Keratinocyte (primary cell): ENCODE measurements around the gene CYP4Z1. TPM values are rescaled to one million over a fixed set of nuclear protein-coding genes. Genes with fewer than 3 reads are reported as not detected.
A peak's percentile ranks its signal among the peaks of the same experiment; 100 is the strongest.
"Not testable (repeated sequence)": the region's sequence is repeated elsewhere in the genome, so short reads cannot be mapped to it uniquely, and the experiment has no call there.

ENCODE experiments used
- DNase-seq: peaks from one replicate; pipeline ENCODE4 v3.0.0-alpha.2; 2011; ENCODE audit warnings: low read depth, missing footprints, low spot score
- FAIRE-seq: peaks from 2 replicates; lab custom pipeline; 2011; peaks lifted over from hg19 to GRCh38; lab: Jason Lieb, UNC
- H2AFZ ChIP-seq: 2 replicates; pipeline ENCODE4 v1.6.0; 2012; ENCODE audit warnings: low read length, control low read depth, inconsistent platforms; ENCODE audit not compliant: control insufficient read depth
- H3K27ac ChIP-seq: 2 replicates; pipeline ENCODE4 v1.5.1; 2011; ENCODE audit warnings: low read length; ENCODE audit not compliant: control insufficient read depth, insufficient read depth
- H3K27me3 ChIP-seq: 3 replicates; pipeline ENCODE4 v1.6.0; 2011; ENCODE audit warnings: low read length; ENCODE audit not compliant: control insufficient read depth, insufficient read depth; ENCODE audit errors: extremely low read depth
- H3K36me3 ChIP-seq, 2 experiments: 2 replicates in 1 of 2; 3 replicates in 1 of 2; pipeline ENCODE4 v1.5.1; 2011; ENCODE audit warnings: low read length in 2 of 2, mild to moderate bottlenecking in 1 of 2; ENCODE audit not compliant: control insufficient read depth in 2 of 2, insufficient read depth in 2 of 2; ENCODE audit errors: extremely low read depth in 1 of 2
- H3K4me1 ChIP-seq: 3 replicates; pipeline ENCODE4 v1.5.1; 2011; ENCODE audit warnings: low read length; ENCODE audit not compliant: control insufficient read depth, insufficient read depth; ENCODE audit errors: extremely low read depth
- H3K4me2 ChIP-seq: 3 replicates; pipeline ENCODE4 v1.6.0; 2011; ENCODE audit warnings: low read depth, low read length; ENCODE audit not compliant: control insufficient read depth, insufficient read depth; ENCODE audit errors: extremely low read depth
- H3K4me3 ChIP-seq, 3 experiments: fragments of 200-600 bp in 1 of 3; sonication (generic) in 1 of 3; 2 replicates in 2 of 3; 3 replicates in 1 of 3; pipeline ENCODE4 v1.5.1; 2011 to 2016; ENCODE audit warnings: low read length in 3 of 3, mild to moderate bottlenecking in 3 of 3, control low read depth in 2 of 3, inconsistent platforms in 1 of 3, low read depth in 1 of 3, mixed read lengths in 1 of 3, mixed run types in 1 of 3, moderate library complexity in 1 of 3; ENCODE audit not compliant: control insufficient read depth in 2 of 3, insufficient read depth in 2 of 3; ENCODE audit errors: extremely low read depth in 1 of 3
- H3K79me2 ChIP-seq: 2 replicates; pipeline ENCODE4 v1.6.0; 2012; ENCODE audit warnings: low read length; ENCODE audit not compliant: control insufficient read depth, insufficient read depth
- H3K9ac ChIP-seq: 3 replicates; pipeline ENCODE4 v1.6.0; 2011; ENCODE audit warnings: low read length; ENCODE audit not compliant: control insufficient read depth, insufficient read depth; ENCODE audit errors: extremely low read depth
- H3K9me1 ChIP-seq: 3 replicates; pipeline ENCODE4 v1.6.0; 2011; ENCODE audit warnings: low read length; ENCODE audit not compliant: control insufficient read depth, insufficient read depth; ENCODE audit errors: extremely low read depth
- H3K9me3 ChIP-seq: 2 replicates; pipeline ENCODE4 v1.5.1; 2012; ENCODE audit warnings: low read depth, low read length; ENCODE audit not compliant: control insufficient read depth
- H4K20me1 ChIP-seq: 3 replicates; pipeline ENCODE4 v1.6.0; 2011; ENCODE audit warnings: low read length; ENCODE audit not compliant: control insufficient read depth, insufficient read depth; ENCODE audit errors: extremely low read depth
- CTCF ChIP-seq, 3 experiments: IDR thresholded peaks in 1 of 3; conservative IDR thresholded peaks in 1 of 3; optimal IDR thresholded peaks in 1 of 3; 2 replicates in 2 of 3; 3 replicates in 1 of 3; pipeline versions ENCODE3 to v1.5.1; 2011; ENCODE audit warnings: low read length in 3 of 3, mild to moderate bottlenecking in 3 of 3, moderate library complexity in 2 of 3, control low read depth in 1 of 3, inconsistent platforms in 1 of 3; ENCODE audit not compliant: insufficient read depth in 2 of 3; ENCODE audit errors: extremely low read depth in 1 of 3
- EZH2 ChIP-seq: IDR thresholded peaks from one replicate; pipeline ENCODE4 v1.6.1; 2012; ENCODE audit warnings: inconsistent platforms, mild to moderate bottlenecking, low read length, moderate library complexity
- dilution Hi-C: fragments of 300-500 bp; cut with MboI; formaldehyde crosslinking; loops from one replicate; pipeline ENCODE4 v1.7.0; 2020; ENCODE audit warnings: low sequenced_read_pairs; ENCODE audit not compliant: extremely low pct_ligation_motif_present
- polyA plus RNA-seq, 5 experiments: library from polyadenylated mRNA; depleted of rRNA in 3 of 5; stranded (reverse) in 3 of 5; stranded (forward) in 1 of 5; unstranded in 1 of 5; fragments of >200 nt; gene quantifications; 1 replicate in 1 of 5; 2 replicates in 3 of 5; 3 replicates in 1 of 5; pipeline versions ENCODE4 v1.2.1 to v1.2.3, GENCODE V29; 2011 to 2012; ENCODE audit warnings: missing spikeins in 2 of 5, low read depth in 1 of 5, low replicate concordance in 1 of 5

The CYP4Z1 gene
- polyA plus RNA-seq, 1 donor (not counting 4 experiments of a cell fraction or from before 2014, with no cell fraction given), result not detected

- DNase-seq, result no peak
- H3K9me3 ChIP-seq, result no peaks in the 10 kb centered on the region
- no peak for TF ChIP-seq EZH2
- TF ChIP-seq CTCF (optimal IDR thresholded peaks at IDR 0.05 in 1 of 3, IDR thresholded peaks at IDR 0.05 in 1 of 3, conservative IDR thresholded peaks at IDR 0.05 in 1 of 3; ENCODE audit: extremely low read depth in 1 of 3, insufficient read depth in 2 of 3, low read length in 3 of 3), result no peak
- no peak overlapping the region for H3K4me2 ChIP-seq
- no peak overlapping the region for H2AFZ ChIP-seq
- no peaks in the 10 kb centered on the region for H3K27me3 ChIP-seq
- H3K36me3 ChIP-seq, result no peaks in the 10 kb centered on the region
- no peak for FAIRE-seq
- no peak overlapping the region for H3K4me3 ChIP-seq
- no peaks in the 10 kb centered on the region for H3K9me1 ChIP-seq
- no peaks in the 10 kb centered on the region for H3K79me2 ChIP-seq
- dilution Hi-C loops, result no loop called here
- H3K9ac ChIP-seq, result no peak overlapping the region
- no peaks in the 10 kb centered on the region for H3K4me1 ChIP-seq
- H3K27ac ChIP-seq, result no peak overlapping the region
- H4K20me1 ChIP-seq, result no peaks in the 10 kb centered on the region
Observed at GRCh38 chr1:47059376-47059775, 7.7 kb upstream of the CYP4Z1 start.

DNA sequence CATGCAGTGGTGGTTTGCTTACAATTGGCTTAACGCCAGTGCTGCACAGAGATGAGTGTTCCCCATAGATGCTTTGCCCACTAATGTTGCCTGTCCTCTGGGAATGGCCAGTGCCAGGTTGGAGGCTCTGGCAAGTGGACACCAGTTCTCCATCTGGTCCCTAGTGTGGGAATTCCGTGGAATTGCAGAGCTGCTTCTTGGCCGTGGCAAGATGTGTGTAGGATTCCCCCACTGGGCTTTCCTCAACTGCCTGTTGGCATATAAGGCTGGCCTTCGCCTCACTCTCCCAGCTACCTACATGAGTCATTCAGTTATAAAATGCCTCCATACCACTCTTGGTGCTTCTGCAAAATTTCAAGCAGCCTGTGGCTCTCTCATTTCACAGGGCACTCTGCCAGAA, 2.0 kb downstream of the CYP4Z1 start:
- H3K36me3 ChIP-seq, H3K4me3 ChIP-seq, H3K9me1 ChIP-seq, H4K20me1 ChIP-seq, H3K9me3 ChIP-seq, DNase-seq, H2AFZ ChIP-seq, H3K27ac ChIP-seq, H3K4me1 ChIP-seq, FAIRE-seq, dilution Hi-C loops, H3K79me2 ChIP-seq, H3K27me3 ChIP-seq, H3K4me2 ChIP-seq, H3K9ac ChIP-seq: not testable (repeated sequence)

DNA sequence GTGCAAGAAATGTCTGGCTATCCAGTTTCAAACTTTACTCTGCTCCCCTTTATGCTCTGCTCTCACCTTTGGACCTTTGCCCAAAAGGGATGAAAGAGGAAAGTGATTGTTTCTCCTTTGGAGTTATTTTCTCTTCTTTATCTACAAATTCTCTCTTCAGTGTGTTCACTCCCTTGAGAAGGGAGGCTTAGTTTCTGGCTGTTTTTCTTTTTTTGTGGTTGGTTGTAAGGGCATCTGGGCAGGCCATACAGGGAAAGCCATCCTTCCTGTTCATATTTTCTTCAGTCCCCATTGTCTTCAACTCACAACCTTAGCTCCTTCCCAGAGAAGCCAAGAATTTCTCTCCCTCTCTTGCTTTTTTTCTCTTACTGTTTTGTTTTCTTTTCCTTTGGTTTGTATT, 2.5 kb downstream of the CYP4Z1 start:
- H3K4me3 ChIP-seq, H3K9me1 ChIP-seq, dilution Hi-C loops, H3K36me3 ChIP-seq, H3K9ac ChIP-seq, H3K4me1 ChIP-seq, H3K27ac ChIP-seq, H3K9me3 ChIP-seq, DNase-seq, H4K20me1 ChIP-seq, H3K27me3 ChIP-seq, H2AFZ ChIP-seq, H3K79me2 ChIP-seq, H3K4me2 ChIP-seq: not testable (repeated sequence)
- peak; percentile 93 for FAIRE-seq
